Gastrocnemius medialis (tissue), 4 donors: ENCODE measurements around the gene ITPKC.

Source experiments
- CTCF ChIP-seq, 5 experiments: fragments of 450-650 bp in 3 of 5; fragments of 200-600 bp in 2 of 5; sonication (generic) in 2 of 5; IDR thresholded peaks in 4 of 5; conservative IDR thresholded peaks in 1 of 5; 1 replicate in 4 of 5; 2 replicates in 1 of 5; pipeline ENCODE4 v1.5.1; 2016 to 2019; ENCODE audit warnings: antibody characterized with exemption in 5 of 5, mild to moderate bottlenecking in 3 of 5, moderate library complexity in 3 of 5
- POLR2A ChIP-seq, 2 donors: fragments of 450-650 bp; IDR thresholded peaks; one replicate each; pipeline ENCODE4 v1.6.1; 2017; ENCODE audit warnings: antibody characterized with exemption in 2 of 2, mild to moderate bottlenecking in 2 of 2, moderate library complexity in 2 of 2

- TF ChIP-seq CTCF (IDR thresholded peaks at IDR 0.05 in 4 of 5, conservative IDR thresholded peaks at IDR 0.05 in 1 of 5), result no peak
- no peak for TF ChIP-seq POLR2A (IDR thresholded peaks at IDR 0.05)
Measured at GRCh38 chr19:40724855-40725254, 7.9 kb downstream of the ITPKC start.
